H1 (cell line): ENCODE data around the gene DKC1. TPM values are rescaled to one million over a fixed set of nuclear protein-coding genes. Genes with fewer than 3 reads are reported as not detected.
"Not testable (repeated sequence)": the region's sequence is repeated elsewhere in the genome, so short reads cannot be mapped to it uniquely, and the experiment has no call there.

ENCODE experiments used
- CTCF ChIA-PET: fragments of 300-600 bp; sonication (Branson Sonifier 250); formaldehyde crosslinking; loops from one replicate; lab custom pipeline; 2021; ENCODE audit not compliant: partially characterized antibody; lab: Charles Lee
- POLR2A ChIA-PET: fragments of 300-600 bp; sonication (Branson Sonifier 250); formaldehyde crosslinking; loops from one replicate; lab custom pipeline; 2021; ENCODE audit warnings: inconsistent platforms; ENCODE audit not compliant: partially characterized antibody; lab: Charles Lee
- DNase-seq, 2 experiments: peaks; one replicate each; pipeline versions ENCODE4 v3.0.0 to v3.0.0-alpha.2; 2010 to 2022; ENCODE audit warnings: low spot score in 2 of 2, low read depth in 1 of 2, mixed read lengths in 1 of 2
- FAIRE-seq: peaks from 2 replicates; lab custom pipeline; 2011; peaks lifted over from hg19 to GRCh38; lab: Jason Lieb, UNC
- H2AFZ ChIP-seq: 2 replicates; pipeline ENCODE4 v1.8.1; 2012; ENCODE audit warnings: low read length, inconsistent platforms
- H2AK5ac ChIP-seq: 2 replicates; pipeline ENCODE4 v1.6.1; 2013; ENCODE audit warnings: low read depth, low read length
- H2BK120ac ChIP-seq: replicated peaks from 2 replicates; pipeline ENCODE3; 2013; ENCODE audit warnings: low read depth, low read length, inconsistent platforms
- H2BK12ac ChIP-seq: 2 replicates; pipeline ENCODE4 v1.6.1; 2013; ENCODE audit warnings: low read depth, low read length
- H2BK15ac ChIP-seq: 2 replicates; pipeline ENCODE4 v1.6.1; 2013; ENCODE audit warnings: low read length
- H2BK20ac ChIP-seq: 2 replicates; pipeline ENCODE4 v1.6.1; 2013; ENCODE audit warnings: low read length
- H2BK5ac ChIP-seq: 2 replicates; pipeline ENCODE4 v1.6.1; 2013; ENCODE audit warnings: low read depth, low read length
- H3K14ac ChIP-seq: 2 replicates; pipeline ENCODE4 v1.6.1; 2013; ENCODE audit warnings: inconsistent platforms; ENCODE audit not compliant: insufficient read length
- H3K18ac ChIP-seq: 2 replicates; pipeline ENCODE4 v1.6.1; 2013; ENCODE audit warnings: low read length; ENCODE audit errors: extremely low read depth
- H3K23ac ChIP-seq: 2 replicates; pipeline ENCODE4 v1.6.1; 2013; ENCODE audit warnings: inconsistent platforms; ENCODE audit not compliant: insufficient read length
- H3K23me2 ChIP-seq: 2 replicates; pipeline ENCODE4 v1.6.1; 2013; ENCODE audit warnings: low read depth, low read length
- H3K27ac ChIP-seq: 2 replicates; pipeline ENCODE4 v1.6.1; 2011; ENCODE audit warnings: low read depth, low read length, inconsistent platforms
- H3K27me3 ChIP-seq, 4 experiments: replicated peaks in 1 of 4; 1 replicate in 1 of 4; 2 replicates in 3 of 4; pipeline versions ENCODE4 v1.6.1 to v1.8.1; 2011 to 2013; ENCODE audit warnings: low read length in 3 of 4, mild to moderate bottlenecking in 3 of 4, inconsistent platforms in 2 of 4, mixed read lengths in 2 of 4, moderate library complexity in 1 of 4; ENCODE audit not compliant: control insufficient read depth in 3 of 4, insufficient read depth in 3 of 4; ENCODE audit errors: extremely low read depth in 1 of 4
- H3K36me3 ChIP-seq, 4 experiments: 2 replicates each; pipeline versions ENCODE4 v1.6.1 to v1.8.1; 2011 to 2013; ENCODE audit warnings: mild to moderate bottlenecking in 4 of 4, low read length in 3 of 4, moderate library complexity in 2 of 4, control low read depth in 1 of 4, inconsistent platforms in 1 of 4; ENCODE audit not compliant: insufficient read depth in 4 of 4, control insufficient read depth in 2 of 4
- H3K4ac ChIP-seq: replicated peaks from 2 replicates; pipeline ENCODE3; 2013; ENCODE audit warnings: low read length, low read depth, mixed read lengths, inconsistent platforms; ENCODE audit not compliant: insufficient read length
- H3K4me1 ChIP-seq, 4 experiments: replicated peaks in 1 of 4; 1 replicate in 1 of 4; 2 replicates in 3 of 4; pipeline versions ENCODE4 v1.6.1 to v1.8.1; 2011 to 2013; ENCODE audit warnings: low read length in 3 of 4, inconsistent platforms in 2 of 4, mixed read lengths in 1 of 4; ENCODE audit not compliant: insufficient read depth in 4 of 4, control insufficient read depth in 3 of 4
- H3K4me2 ChIP-seq, 2 experiments: 2 replicates each; pipeline versions ENCODE4 v1.6.1 to v1.8.1; 2011 to 2013; ENCODE audit warnings: low read depth in 2 of 2, low read length in 2 of 2, control low read depth in 1 of 2, inconsistent platforms in 1 of 2, mild to moderate bottlenecking in 1 of 2; ENCODE audit not compliant: insufficient read depth in 1 of 2
- H3K4me3 ChIP-seq, 4 experiments: fragments of 200-600, 300-600 bp in 1 of 4; sonication (generic), shearing (Covaris generic), sonication (Bioruptor Twin) in 1 of 4; 2 replicates each; pipeline versions ENCODE4 v1.5.1 to v1.8.1; 2011 to 2016; ENCODE audit warnings: low read length in 4 of 4, low read depth in 3 of 4, control low read depth in 2 of 4, inconsistent platforms in 2 of 4, mild to moderate bottlenecking in 2 of 4, mixed read lengths in 1 of 4, moderate library complexity in 1 of 4; ENCODE audit not compliant: insufficient read depth in 2 of 4; ENCODE audit errors: extremely low read depth in 1 of 4
- H3K56ac ChIP-seq: replicated peaks from 2 replicates; pipeline ENCODE3; 2013; ENCODE audit warnings: low read depth, mild to moderate bottlenecking, mixed read lengths, low read length, inconsistent platforms; ENCODE audit not compliant: insufficient read length
- H3K79me1 ChIP-seq: 2 replicates; pipeline ENCODE4 v1.6.1; 2013; ENCODE audit warnings: low read depth, low read length, control low read depth
- H3K79me2 ChIP-seq, 2 experiments: 2 replicates each; pipeline versions ENCODE4 v1.6.1 to v1.8.1; 2012 to 2013; ENCODE audit warnings: low read length in 2 of 2, mild to moderate bottlenecking in 2 of 2, inconsistent platforms in 1 of 2; ENCODE audit not compliant: insufficient read depth in 2 of 2, control insufficient read depth in 1 of 2
- H3K9ac ChIP-seq, 4 experiments: replicated peaks in 1 of 4; 1 replicate in 1 of 4; 2 replicates in 3 of 4; pipeline versions ENCODE4 v1.6.1 to v1.8.1; 2011 to 2013; ENCODE audit warnings: low read depth in 3 of 4, low read length in 3 of 4, control low read depth in 2 of 4, mild to moderate bottlenecking in 2 of 4, moderate library complexity in 2 of 4, inconsistent platforms in 1 of 4; ENCODE audit errors: extremely low read depth in 1 of 4
- H3K9me3 ChIP-seq, 2 experiments: 2 replicates each; pipeline versions ENCODE4 v1.6.1 to v1.8.1; 2012 to 2013; ENCODE audit warnings: mild to moderate bottlenecking in 2 of 2, moderate library complexity in 2 of 2, control low read depth in 1 of 2, inconsistent platforms in 1 of 2, low read depth in 1 of 2, low read length in 1 of 2, mixed read lengths in 1 of 2; ENCODE audit not compliant: insufficient read depth in 2 of 2
- H4K20me1 ChIP-seq, 2 experiments: replicated peaks in 1 of 2; 2 replicates each; pipeline versions ENCODE3 to v1.8.1; 2011 to 2013; ENCODE audit warnings: inconsistent platforms in 2 of 2, low read length in 2 of 2, mild to moderate bottlenecking in 1 of 2; ENCODE audit not compliant: insufficient read depth in 2 of 2, control insufficient read depth in 1 of 2
- H4K5ac ChIP-seq: 2 replicates; pipeline ENCODE4 v1.6.1; 2013; ENCODE audit warnings: low read length, low read depth, mixed read lengths, inconsistent platforms; ENCODE audit not compliant: insufficient read length
- H4K8ac ChIP-seq: 2 replicates; pipeline ENCODE4 v1.8.0; 2013; ENCODE audit warnings: mild to moderate bottlenecking, moderate library complexity, low read length, inconsistent platforms; ENCODE audit not compliant: insufficient read depth; ENCODE audit errors: extremely low read depth
- H4K91ac ChIP-seq: replicated peaks from 2 replicates; pipeline ENCODE3; 2013; ENCODE audit warnings: low read length, mixed read lengths, inconsistent platforms; ENCODE audit not compliant: insufficient read length
- SP2 ChIP-seq: IDR thresholded peaks from 2 replicates; pipeline ENCODE4 v1.6.1; 2012; ENCODE audit warnings: mild to moderate bottlenecking, low read length, inconsistent platforms
- SUZ12 ChIP-seq: fragments of 200-600 bp; sonication (generic); IDR thresholded peaks from 2 replicates; pipeline ENCODE4 v1.6.1; 2012; ENCODE audit warnings: mild to moderate bottlenecking, inconsistent platforms, low read length, moderate library complexity, mixed read lengths
- WGBS, 2 experiments: shearing (Covaris generic) in 1 of 2; methylation state at CpG; one replicate each; pipeline versions ENCODE4 v1.1.6 to v1.1.7; 2013 to 2015; ENCODE audit warnings: low lambda C conversion rate in 2 of 2, mixed read lengths in 2 of 2, inconsistent platforms in 1 of 2, low coverage in 1 of 2, missing lambda C conversion rate in 1 of 2; ENCODE audit not compliant: insufficient replicate concordance in 2 of 2, insufficient coverage in 1 of 2, insufficient read length in 1 of 2; ENCODE audit errors: extremely low coverage in 1 of 2, missing lambda C conversion rate in 1 of 2; 5-methylcytosine and 5-hydroxymethylcytosine counted together
- polyA plus RNA-seq, 7 experiments: library from polyadenylated mRNA; depleted of rRNA in 3 of 7; stranded (reverse) in 5 of 7; unstranded in 2 of 7; fragments of >200 nt in 5 of 7; fragments of 200-250 nt in 2 of 7; gene quantifications; 1 replicate in 5 of 7; 2 replicates in 1 of 7; 4 replicates in 1 of 7; pipeline versions ENCODE4 v1.2.1 to v1.2.3, GENCODE V29; 2011 to 2013; ENCODE audit warnings: missing spikeins in 2 of 7, mixed read lengths in 2 of 7
- total RNA-seq: library from RNA; stranded (reverse); fragmentation: NEBNext Ultra II Directional; extraction: Animal tissue kit (Norgen Biotek cat#: 25700); gene quantifications from 2 replicates; pipeline ENCODE4 v1.2.1, GENCODE V29; 2021

Gene DKC1
- total and polyA plus RNA-seq, 2 of the 8 experiments (the other 6 are each of a cell fraction or from before 2014, with no cell fraction given): 65.6 to 143 TPM

GRCh38 chrX:154824638-154825037, 62.0 kb downstream of the DKC1 start:
- Histone ChIP-seq H3K36me3 (no peaks in the 10 kb centered on the region), H3K14ac (no peak overlapping the region), H3K4me3 (no peak overlapping the region), H3K23ac (no peak overlapping the region), H4K91ac (no peak overlapping the region), H2BK120ac (no peak overlapping the region), H3K18ac (no peak overlapping the region), H2BK20ac (no peak overlapping the region), H2BK5ac (no peak overlapping the region), H2BK12ac (no peak overlapping the region), H3K9ac (no peak overlapping the region), H2AK5ac (no peak overlapping the region), H3K23me2 (no peaks in the 10 kb centered on the region), H2AFZ (no peak overlapping the region), H3K56ac (no peak overlapping the region), H3K4me2 (no peak overlapping the region), H3K9me3 (no peaks in the 10 kb centered on the region), H4K5ac (no peak overlapping the region), H3K79me2 (no peaks in the 10 kb centered on the region), H3K4me1 (peaks cover 0 to 3% (median 1%) of the 10 kb centered on the region in 4 experiments; a peak in 3 of 7 replicates), H4K20me1 (no peaks in the 10 kb centered on the region), H3K27ac (no peak overlapping the region), H3K79me1 (no peaks in the 10 kb centered on the region), H4K8ac (no peak overlapping the region), H2BK15ac (no peak overlapping the region), H3K4ac (no peak overlapping the region), H3K27me3 (no peaks in the 10 kb centered on the region)
- no peak for TF ChIP-seq SUZ12
- TF ChIP-seq SP2: no peak
- FAIRE-seq (no peak), DNase-seq (no peak)
- 100% methylated on average over 1 of the region's 1 CpG; no CpG with 5 or more reads in 1 of the 2 experiments for WGBS, 2 experiments
- POLR2A ChIA-PET: no interaction called here
- CTCF ChIA-PET: no interaction called here

GRCh38 chrX:154825586-154825985, 62.9 kb downstream of the DKC1 start:
- WGBS, 2 experiments: no CpG with 5 or more reads among the region's 3 CpGs
- H4K5ac ChIP-seq, H3K56ac ChIP-seq, H3K79me2 ChIP-seq, H3K36me3 ChIP-seq, H3K4me3 ChIP-seq, H4K91ac ChIP-seq, POLR2A ChIA-PET, H2BK20ac ChIP-seq, H3K4me1 ChIP-seq, DNase-seq, H3K9ac ChIP-seq, H3K27ac ChIP-seq, H3K18ac ChIP-seq, H2BK5ac ChIP-seq, H3K4ac ChIP-seq, H4K20me1 ChIP-seq, H3K27me3 ChIP-seq, H3K14ac ChIP-seq, H3K9me3 ChIP-seq, H3K79me1 ChIP-seq, H3K4me2 ChIP-seq, H3K23ac ChIP-seq, H2BK120ac ChIP-seq, CTCF ChIA-PET, H2AK5ac ChIP-seq, H3K23me2 ChIP-seq, H2AFZ ChIP-seq, FAIRE-seq, H2BK12ac ChIP-seq, H2BK15ac ChIP-seq, H4K8ac ChIP-seq: not testable (repeated sequence)
